Kasumi-1 (cell line): ENCODE data around the gene KLHL29.
"Not testable (repeated sequence)": the region's sequence is repeated elsewhere in the genome, so short reads cannot be mapped to it uniquely, and the experiment has no call there.

Experiments used
- DNase-seq, 2 experiments: peaks; one replicate each; lab custom pipeline; 2025; lab: John Stamatoyannopoulos, UW

KLHL29 gene

DNA sequence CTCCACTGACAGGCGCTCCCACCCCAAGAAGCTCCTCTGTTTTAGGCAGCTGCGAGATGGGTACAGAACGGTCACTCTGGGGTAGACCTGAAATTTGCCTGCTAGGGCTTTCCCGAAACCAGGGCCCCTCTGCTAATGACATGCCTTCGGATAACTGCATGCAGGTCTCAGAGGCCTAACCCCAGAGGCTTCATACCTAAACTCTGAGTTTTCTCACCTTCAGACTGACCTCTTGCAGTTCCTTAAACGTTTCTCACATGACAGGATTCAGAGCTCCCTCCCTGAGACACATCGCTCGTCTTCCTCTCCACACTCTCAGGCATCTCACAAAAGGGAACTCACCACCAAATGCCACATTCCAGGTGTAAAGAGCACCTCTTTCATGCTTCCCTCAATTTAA lies 11.3 kb upstream of the KLHL29 start:
- DNase-seq, result no peak

GRCh38 chr2:23375448-23375847 lies 9.5 kb upstream of the KLHL29 start:
- DNase-seq, result no peak

DNA sequence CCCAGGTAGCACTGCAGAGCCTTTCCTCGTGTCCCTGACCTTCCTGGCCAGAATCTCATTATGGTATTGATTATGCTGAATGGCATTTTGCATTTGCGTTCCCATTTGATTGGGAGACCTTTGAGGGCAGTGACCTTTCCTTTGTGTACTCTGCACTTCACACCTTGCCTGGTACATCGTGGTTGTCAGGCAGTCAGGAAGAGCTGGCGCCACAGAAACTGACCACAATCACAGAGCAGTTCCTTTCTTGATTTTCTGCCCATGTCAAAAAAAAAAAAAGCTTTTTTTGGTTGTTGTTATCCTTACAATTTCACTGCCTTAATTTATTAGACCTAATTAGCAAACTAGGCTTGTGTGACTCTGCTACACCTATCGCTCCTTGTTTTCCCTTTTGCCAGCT lies 8.9 kb upstream of the KLHL29 start:
- DNase-seq, result no peak

GRCh38 chr2:23376972-23377371 lies 8.0 kb upstream of the KLHL29 start:
- no peak for DNase-seq

DNA sequence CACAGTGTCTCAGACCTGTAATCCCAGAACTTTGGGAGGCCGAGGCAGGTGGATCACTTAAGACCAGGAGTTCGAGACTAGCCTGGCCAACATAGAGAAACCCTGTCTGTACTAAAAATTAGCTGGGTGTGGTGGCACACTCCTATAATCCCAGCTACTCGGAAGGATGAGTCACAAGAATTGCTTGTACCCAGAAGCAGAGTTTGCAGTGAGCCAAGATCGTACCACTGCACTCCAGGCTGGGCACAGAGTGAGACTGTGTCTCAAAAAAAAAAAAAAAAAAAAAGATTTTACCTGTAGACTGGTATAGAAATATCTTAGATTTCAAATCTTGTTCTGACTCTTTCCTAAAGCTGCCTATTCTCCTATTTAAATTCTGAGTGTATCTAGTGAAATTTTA lies 7.2 kb upstream of the KLHL29 start:
- no peak for DNase-seq

GRCh38 chr2:23378496-23378895 lies 6.5 kb upstream of the KLHL29 start:
- no peak for DNase-seq

DNA sequence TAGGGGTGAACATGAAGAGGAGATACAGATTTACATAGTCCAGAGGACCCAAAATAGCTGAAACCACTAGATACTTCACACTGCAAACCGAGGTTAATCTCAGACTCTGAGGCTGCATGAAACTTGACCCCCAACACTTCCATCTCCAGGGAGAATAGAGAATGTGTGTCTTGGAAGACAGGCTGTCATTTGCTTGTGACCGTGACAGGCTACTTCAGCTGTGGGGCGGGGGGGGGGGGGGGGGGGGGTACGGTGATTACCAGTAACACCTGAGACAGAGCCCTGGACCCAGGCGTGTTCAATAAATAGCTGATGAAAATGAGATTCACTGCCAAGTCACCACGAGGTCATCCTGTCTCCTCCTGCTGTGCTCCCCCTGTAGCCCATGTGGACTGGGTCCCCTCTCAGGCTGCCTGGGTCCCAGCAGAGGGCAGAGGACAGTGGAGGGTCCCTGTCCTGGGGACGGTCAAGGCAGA lies 5.7 kb upstream of the KLHL29 start:
- DNase-seq, result no peak

- no peak for DNase-seq
These were observed 4.4 kb upstream of the KLHL29 start for GRCh38 chr2:23380562-23381065.

DNA sequence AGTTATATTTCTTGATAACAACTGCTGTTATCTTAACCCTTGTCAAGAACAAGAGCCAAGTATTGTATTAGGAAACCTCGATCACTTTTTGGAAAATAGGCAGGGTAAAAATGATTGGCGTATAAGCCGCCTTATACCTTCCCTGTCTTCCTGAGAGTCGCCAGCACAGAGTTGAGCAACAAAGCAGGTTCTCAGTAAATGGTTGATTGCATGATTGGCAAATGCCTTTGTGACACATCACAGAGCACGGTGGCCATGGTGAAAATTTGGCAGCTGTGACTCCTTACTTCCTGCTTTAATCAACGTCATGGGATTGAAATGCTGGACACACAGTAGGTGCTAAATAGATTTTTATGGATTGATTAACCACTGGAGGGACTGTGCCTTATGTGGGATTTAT lies 3.9 kb upstream of the KLHL29 start:
- no peak for DNase-seq

DNA sequence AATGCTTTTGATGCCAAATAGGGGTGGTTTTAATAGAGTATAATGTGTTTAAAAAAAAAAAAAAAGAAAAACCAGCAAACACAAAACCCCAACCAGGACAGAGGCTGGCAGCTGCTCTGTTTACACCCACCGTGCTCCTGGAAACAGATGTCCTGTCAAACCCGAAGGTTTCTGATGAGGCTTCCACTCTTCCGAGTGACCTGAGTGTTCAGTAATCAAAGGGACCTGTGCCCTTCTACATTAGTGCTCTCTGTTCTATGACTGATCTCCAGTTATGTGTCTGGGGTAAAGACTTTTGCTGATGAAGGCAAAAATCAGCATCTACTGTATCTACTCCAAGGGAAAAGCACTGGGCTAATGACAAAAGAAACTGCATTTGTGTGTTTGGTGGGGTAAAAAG lies 3.5 kb upstream of the KLHL29 start:
- no peak for DNase-seq

GRCh38 chr2:23383100-23383499 lies 1.9 kb upstream of the KLHL29 start:
- no peak for DNase-seq

DNA sequence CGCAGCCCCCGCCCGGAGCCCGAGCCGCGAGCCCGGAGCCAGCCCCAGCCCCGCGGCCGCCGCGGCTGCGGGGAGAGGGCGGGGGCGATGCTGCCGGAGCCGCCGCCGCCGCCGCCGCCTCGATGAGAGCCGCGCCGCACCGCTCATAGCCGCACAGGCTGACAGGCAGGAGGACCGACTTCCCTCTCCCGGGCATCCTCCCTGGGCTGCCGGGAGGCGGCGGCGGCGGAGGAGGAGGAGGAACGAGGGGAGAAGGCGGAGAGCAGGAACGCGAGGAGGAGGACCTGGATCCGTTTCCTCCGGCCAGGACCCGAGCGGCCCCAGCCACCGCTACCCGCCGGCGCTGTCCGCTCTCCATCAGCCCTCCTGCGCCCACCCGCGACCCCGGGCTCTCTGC lies 370 bp downstream of the KLHL29 start:
- DNase-seq, result no peak

DNA sequence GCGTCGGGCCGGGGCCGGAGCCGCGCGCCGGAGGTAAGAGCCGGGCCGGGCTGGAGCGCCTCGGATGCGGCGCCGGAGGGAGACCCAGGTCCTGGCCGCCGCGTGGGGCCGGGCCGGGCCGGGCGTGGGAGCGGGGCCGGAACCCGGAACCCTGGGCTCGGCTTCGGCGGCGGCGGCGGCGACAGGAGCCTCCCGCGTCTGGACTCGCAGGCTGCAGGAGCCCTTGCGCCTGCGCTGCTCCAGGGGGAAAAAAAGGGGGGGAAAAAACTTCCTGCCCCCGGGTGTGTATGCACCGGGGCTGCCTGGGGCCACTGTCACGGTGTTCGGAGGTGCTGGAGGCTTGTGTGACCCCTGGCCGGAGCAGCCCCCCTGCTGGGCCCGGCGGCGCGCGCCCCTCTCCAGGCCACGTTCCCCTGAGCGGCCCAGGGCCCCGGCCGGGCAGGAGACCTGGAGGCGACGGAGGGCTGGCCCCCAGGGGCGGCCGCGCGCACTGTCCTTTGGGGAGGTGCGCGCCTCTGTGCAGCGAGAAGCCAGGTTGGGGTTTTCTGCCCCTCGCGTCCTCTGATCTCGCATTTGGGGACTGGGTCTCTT lies 864 bp downstream of the KLHL29 start:
- DNase-seq, result no peak

GRCh38 chr2:23386339-23387220 lies 1.6 kb downstream of the KLHL29 start:
- DNase-seq, result no peak

DNA sequence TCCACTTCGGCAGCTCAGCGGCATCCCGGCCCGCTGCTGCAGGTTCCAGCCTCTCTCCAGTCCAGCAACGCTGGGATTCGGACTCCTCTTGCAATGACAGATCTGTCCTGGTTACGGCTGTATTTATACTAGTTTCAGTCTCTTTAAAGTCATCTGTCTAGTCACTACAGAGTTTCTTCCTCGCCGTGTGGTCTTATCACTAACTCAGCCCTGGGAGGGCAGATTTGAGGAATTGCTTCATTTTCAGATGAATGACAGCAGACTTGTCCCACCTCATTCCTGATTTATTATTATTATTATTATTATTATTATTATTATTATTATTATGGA lies 2.2 kb downstream of the KLHL29 start:
- DNase-seq, result no peak

GRCh38 chr2:23387845-23388244 lies 2.9 kb downstream of the KLHL29 start:
- no peak for DNase-seq

GRCh38 chr2:23388294-23388693 lies 3.3 kb downstream of the KLHL29 start:
- no peak for DNase-seq

DNA sequence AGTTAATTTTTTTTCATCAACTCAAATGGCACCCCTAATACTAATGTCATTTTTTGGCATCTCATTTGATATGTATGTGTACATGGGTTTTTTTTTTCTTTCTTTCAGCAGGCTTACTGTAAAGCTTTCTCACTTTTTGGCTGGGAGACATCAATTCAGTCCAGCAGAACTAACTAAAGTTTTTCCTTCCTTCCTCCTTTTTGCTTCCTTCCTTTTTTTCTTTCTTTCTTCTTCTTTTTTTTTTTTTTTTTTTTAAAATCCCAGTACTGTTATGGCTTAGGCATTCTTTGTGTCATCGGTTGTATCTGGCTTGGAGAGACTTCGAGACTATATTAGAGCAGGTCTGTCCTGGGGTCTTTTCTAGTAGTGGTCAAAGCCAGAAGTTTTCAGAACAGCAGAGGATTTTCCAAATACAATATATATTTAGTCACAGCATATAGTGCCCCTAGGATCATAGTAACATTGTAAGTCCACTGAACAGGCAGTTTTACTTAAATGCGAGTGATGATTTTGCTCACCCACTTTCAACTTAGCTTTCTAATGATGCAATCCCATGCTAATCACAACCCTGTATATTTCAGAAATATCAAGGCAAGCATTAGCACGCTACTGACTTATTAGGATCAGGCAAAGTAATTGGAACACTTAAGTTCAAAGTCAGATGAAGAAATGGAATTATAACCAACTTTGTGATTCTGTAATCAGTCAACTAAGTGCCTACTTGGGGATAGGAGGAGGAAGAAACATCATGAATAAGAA lies 4.0 kb downstream of the KLHL29 start:
- DNase-seq, result no peak

GRCh38 chr2:23390152-23390551 lies 5.2 kb downstream of the KLHL29 start:
- no peak for DNase-seq

GRCh38 chr2:23391237-23391736 lies 6.3 kb downstream of the KLHL29 start:
- not testable (repeated sequence) for DNase-seq

- no peak for DNase-seq
These were observed 8.7 kb downstream of the KLHL29 start for GRCh38 chr2:23393722-23394121.

- DNase-seq, result no peak
These were observed 9.7 kb downstream of the KLHL29 start for GRCh38 chr2:23394700-23395099.

DNA sequence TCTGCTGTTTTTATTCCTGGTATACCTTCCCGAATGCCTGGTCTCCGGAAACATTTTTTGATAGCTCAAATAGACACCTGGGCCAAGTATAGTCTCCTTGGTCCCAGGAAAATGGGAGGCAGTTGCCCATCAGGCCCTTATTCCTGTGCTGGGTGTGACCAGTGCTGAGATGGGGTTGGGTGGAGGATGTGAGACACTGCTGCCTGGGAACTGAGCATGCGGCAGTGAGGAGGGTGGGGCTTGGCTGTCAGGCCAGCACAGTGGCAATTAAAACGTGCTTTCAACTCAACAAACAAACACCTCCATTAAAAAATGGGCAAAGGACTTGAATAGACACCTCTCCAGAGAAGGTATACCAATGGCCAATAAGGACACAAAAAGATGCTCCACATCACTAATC lies 12.5 kb downstream of the KLHL29 start:
- DNase-seq, result no peak
